Keratinocyte (primary cell): ENCODE measurements around the gene KRTAP10-12. TPM values are rescaled to one million over a fixed set of nuclear protein-coding genes. Genes with fewer than 3 reads are reported as not detected.
"Not testable (repeated sequence)": the region's sequence is repeated elsewhere in the genome, so short reads cannot be mapped to it uniquely, and the experiment has no call there.

Source experiments
- DNase-seq: peaks from one replicate; pipeline ENCODE4 v3.0.0-alpha.2; 2011; ENCODE audit warnings: low read depth, missing footprints, low spot score
- FAIRE-seq: peaks from 2 replicates; lab custom pipeline; 2011; peaks lifted over from hg19 to GRCh38; lab: Jason Lieb, UNC
- H2AFZ ChIP-seq: 2 replicates; pipeline ENCODE4 v1.6.0; 2012; ENCODE audit warnings: low read length, control low read depth, inconsistent platforms; ENCODE audit not compliant: control insufficient read depth
- H3K27ac ChIP-seq: 2 replicates; pipeline ENCODE4 v1.5.1; 2011; ENCODE audit warnings: low read length; ENCODE audit not compliant: control insufficient read depth, insufficient read depth
- H3K27me3 ChIP-seq: 3 replicates; pipeline ENCODE4 v1.6.0; 2011; ENCODE audit warnings: low read length; ENCODE audit not compliant: control insufficient read depth, insufficient read depth; ENCODE audit errors: extremely low read depth
- H3K36me3 ChIP-seq, 2 experiments: 2 replicates in 1 of 2; 3 replicates in 1 of 2; pipeline ENCODE4 v1.5.1; 2011; ENCODE audit warnings: low read length in 2 of 2, mild to moderate bottlenecking in 1 of 2; ENCODE audit not compliant: control insufficient read depth in 2 of 2, insufficient read depth in 2 of 2; ENCODE audit errors: extremely low read depth in 1 of 2
- H3K4me1 ChIP-seq: 3 replicates; pipeline ENCODE4 v1.5.1; 2011; ENCODE audit warnings: low read length; ENCODE audit not compliant: control insufficient read depth, insufficient read depth; ENCODE audit errors: extremely low read depth
- H3K4me2 ChIP-seq: 3 replicates; pipeline ENCODE4 v1.6.0; 2011; ENCODE audit warnings: low read depth, low read length; ENCODE audit not compliant: control insufficient read depth, insufficient read depth; ENCODE audit errors: extremely low read depth
- H3K4me3 ChIP-seq, 3 experiments: fragments of 200-600 bp in 1 of 3; sonication (generic) in 1 of 3; 2 replicates in 2 of 3; 3 replicates in 1 of 3; pipeline ENCODE4 v1.5.1; 2011 to 2016; ENCODE audit warnings: low read length in 3 of 3, mild to moderate bottlenecking in 3 of 3, control low read depth in 2 of 3, inconsistent platforms in 1 of 3, low read depth in 1 of 3, mixed read lengths in 1 of 3, mixed run types in 1 of 3, moderate library complexity in 1 of 3; ENCODE audit not compliant: control insufficient read depth in 2 of 3, insufficient read depth in 2 of 3; ENCODE audit errors: extremely low read depth in 1 of 3
- H3K79me2 ChIP-seq: 2 replicates; pipeline ENCODE4 v1.6.0; 2012; ENCODE audit warnings: low read length; ENCODE audit not compliant: control insufficient read depth, insufficient read depth
- H3K9ac ChIP-seq: 3 replicates; pipeline ENCODE4 v1.6.0; 2011; ENCODE audit warnings: low read length; ENCODE audit not compliant: control insufficient read depth, insufficient read depth; ENCODE audit errors: extremely low read depth
- H3K9me1 ChIP-seq: 3 replicates; pipeline ENCODE4 v1.6.0; 2011; ENCODE audit warnings: low read length; ENCODE audit not compliant: control insufficient read depth, insufficient read depth; ENCODE audit errors: extremely low read depth
- H3K9me3 ChIP-seq: 2 replicates; pipeline ENCODE4 v1.5.1; 2012; ENCODE audit warnings: low read depth, low read length; ENCODE audit not compliant: control insufficient read depth
- H4K20me1 ChIP-seq: 3 replicates; pipeline ENCODE4 v1.6.0; 2011; ENCODE audit warnings: low read length; ENCODE audit not compliant: control insufficient read depth, insufficient read depth; ENCODE audit errors: extremely low read depth
- EZH2 ChIP-seq: IDR thresholded peaks from one replicate; pipeline ENCODE4 v1.6.1; 2012; ENCODE audit warnings: inconsistent platforms, mild to moderate bottlenecking, low read length, moderate library complexity
- dilution Hi-C: fragments of 300-500 bp; cut with MboI; formaldehyde crosslinking; loops from one replicate; pipeline ENCODE4 v1.7.0; 2020; ENCODE audit warnings: low sequenced_read_pairs; ENCODE audit not compliant: extremely low pct_ligation_motif_present
- polyA plus RNA-seq, 5 experiments: library from polyadenylated mRNA; depleted of rRNA in 3 of 5; stranded (reverse) in 3 of 5; stranded (forward) in 1 of 5; unstranded in 1 of 5; fragments of >200 nt; gene quantifications; 1 replicate in 1 of 5; 2 replicates in 3 of 5; 3 replicates in 1 of 5; pipeline versions ENCODE4 v1.2.1 to v1.2.3, GENCODE V29; 2011 to 2012; ENCODE audit warnings: missing spikeins in 2 of 5, low read depth in 1 of 5, low replicate concordance in 1 of 5
- TF ChIP-seq, protein P1 (sequence below), 3 experiments: IDR thresholded peaks in 1 of 3; conservative IDR thresholded peaks in 1 of 3; optimal IDR thresholded peaks in 1 of 3; 2 replicates in 2 of 3; 3 replicates in 1 of 3; pipeline versions ENCODE3 to v1.5.1; 2011; ENCODE audit warnings: low read length in 3 of 3, mild to moderate bottlenecking in 3 of 3, moderate library complexity in 2 of 3, control low read depth in 1 of 3, inconsistent platforms in 1 of 3; ENCODE audit not compliant: insufficient read depth in 2 of 3; ENCODE audit errors: extremely low read depth in 1 of 3

The KRTAP10-12 gene
- polyA plus RNA-seq, 1 donor (not counting 4 experiments of a cell fraction or from before 2014, with no cell fraction given), result not detected

DNA sequence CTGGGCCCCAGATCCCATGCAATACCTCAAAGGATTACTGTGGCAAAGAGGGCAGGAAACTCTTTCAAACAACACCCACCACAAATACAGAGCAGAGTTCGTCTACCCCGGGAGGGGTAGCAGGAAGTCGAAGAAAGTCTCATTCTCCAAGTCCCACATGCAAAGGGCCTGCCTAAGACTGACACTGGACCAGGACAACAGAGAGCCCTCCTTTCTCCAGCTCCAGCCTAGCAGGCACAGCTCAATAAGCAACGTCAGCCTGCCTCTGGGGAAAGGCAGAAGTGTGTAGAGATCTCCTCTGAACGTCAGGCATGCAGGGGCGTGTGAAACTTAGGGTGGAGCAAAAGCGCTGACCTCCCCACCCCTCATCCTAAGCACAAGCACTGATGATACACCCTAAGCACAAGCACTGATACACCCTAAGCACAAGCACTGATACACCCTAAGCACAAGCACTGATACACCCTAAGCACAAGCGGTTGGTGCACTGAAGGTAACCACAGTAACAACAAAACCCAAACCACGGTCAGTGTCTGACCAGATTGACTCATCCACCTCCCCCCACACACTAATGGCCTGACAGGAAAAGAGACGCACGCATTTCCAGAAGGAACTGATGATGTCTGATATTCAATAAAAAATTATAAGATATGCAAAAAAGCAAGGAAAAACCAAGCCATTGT, 37.9 kb upstream of the KRTAP10-12 start:
- H2AFZ ChIP-seq, result no peak overlapping the region
- no peaks in the 10 kb centered on the region for H3K4me1 ChIP-seq
- no peak overlapping the region for H3K4me2 ChIP-seq
- no peaks in the 10 kb centered on the region for H3K9me1 ChIP-seq
- no peaks in the 10 kb centered on the region for H3K27me3 ChIP-seq
- H3K9ac ChIP-seq, result no peak overlapping the region
- H3K4me3 ChIP-seq, result no peak overlapping the region
- dilution Hi-C loops, result no loop called here
- H3K79me2 ChIP-seq, result no peaks in the 10 kb centered on the region
- H3K27ac ChIP-seq, result no peak overlapping the region
- no peaks in the 10 kb centered on the region for H3K36me3 ChIP-seq
- FAIRE-seq (no peak), DNase-seq (no peak)
- no peaks in the 10 kb centered on the region for H4K20me1 ChIP-seq
- H3K9me3 ChIP-seq, result no peaks in the 10 kb centered on the region
- TF ChIP-seq, protein P1, sequence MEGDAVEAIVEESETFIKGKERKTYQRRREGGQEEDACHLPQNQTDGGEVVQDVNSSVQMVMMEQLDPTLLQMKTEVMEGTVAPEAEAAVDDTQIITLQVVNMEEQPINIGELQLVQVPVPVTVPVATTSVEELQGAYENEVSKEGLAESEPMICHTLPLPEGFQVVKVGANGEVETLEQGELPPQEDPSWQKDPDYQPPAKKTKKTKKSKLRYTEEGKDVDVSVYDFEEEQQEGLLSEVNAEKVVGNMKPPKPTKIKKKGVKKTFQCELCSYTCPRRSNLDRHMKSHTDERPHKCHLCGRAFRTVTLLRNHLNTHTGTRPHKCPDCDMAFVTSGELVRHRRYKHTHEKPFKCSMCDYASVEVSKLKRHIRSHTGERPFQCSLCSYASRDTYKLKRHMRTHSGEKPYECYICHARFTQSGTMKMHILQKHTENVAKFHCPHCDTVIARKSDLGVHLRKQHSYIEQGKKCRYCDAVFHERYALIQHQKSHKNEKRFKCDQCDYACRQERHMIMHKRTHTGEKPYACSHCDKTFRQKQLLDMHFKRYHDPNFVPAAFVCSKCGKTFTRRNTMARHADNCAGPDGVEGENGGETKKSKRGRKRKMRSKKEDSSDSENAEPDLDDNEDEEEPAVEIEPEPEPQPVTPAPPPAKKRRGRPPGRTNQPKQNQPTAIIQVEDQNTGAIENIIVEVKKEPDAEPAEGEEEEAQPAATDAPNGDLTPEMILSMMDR (optimal IDR thresholded peaks at IDR 0.05 in 1 of 3, IDR thresholded peaks at IDR 0.05 in 1 of 3, conservative IDR thresholded peaks at IDR 0.05 in 1 of 3; ENCODE audit: extremely low read depth in 1 of 3, insufficient read depth in 2 of 3, low read length in 3 of 3), result no peak
- TF ChIP-seq EZH2, result no peak

DNA sequence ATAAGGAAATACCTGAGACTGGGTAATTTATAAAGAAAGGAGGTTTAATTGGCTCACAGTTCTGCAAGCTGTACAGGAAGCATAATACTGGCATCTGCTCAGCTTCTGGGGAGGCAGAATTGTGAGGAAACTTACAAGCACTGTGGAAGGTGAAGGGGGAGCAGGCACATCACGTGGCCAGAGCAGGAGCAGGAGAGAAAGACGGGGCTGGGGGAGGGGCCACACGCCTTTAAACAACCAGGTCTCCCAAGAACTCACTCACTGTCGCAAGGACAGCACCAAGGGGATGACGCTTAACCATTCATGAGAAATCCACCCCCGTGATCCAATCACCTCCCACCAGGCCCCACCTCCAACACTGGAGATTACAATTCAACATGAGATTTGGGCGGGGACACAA, 35.4 kb upstream of the KRTAP10-12 start:
- H3K9me3 ChIP-seq, DNase-seq, H3K9ac ChIP-seq, H3K27me3 ChIP-seq, H4K20me1 ChIP-seq, FAIRE-seq, H2AFZ ChIP-seq, H3K9me1 ChIP-seq, H3K36me3 ChIP-seq, H3K79me2 ChIP-seq, H3K4me2 ChIP-seq, dilution Hi-C loops, H3K27ac ChIP-seq, H3K4me3 ChIP-seq, H3K4me1 ChIP-seq: not testable (repeated sequence)

DNA sequence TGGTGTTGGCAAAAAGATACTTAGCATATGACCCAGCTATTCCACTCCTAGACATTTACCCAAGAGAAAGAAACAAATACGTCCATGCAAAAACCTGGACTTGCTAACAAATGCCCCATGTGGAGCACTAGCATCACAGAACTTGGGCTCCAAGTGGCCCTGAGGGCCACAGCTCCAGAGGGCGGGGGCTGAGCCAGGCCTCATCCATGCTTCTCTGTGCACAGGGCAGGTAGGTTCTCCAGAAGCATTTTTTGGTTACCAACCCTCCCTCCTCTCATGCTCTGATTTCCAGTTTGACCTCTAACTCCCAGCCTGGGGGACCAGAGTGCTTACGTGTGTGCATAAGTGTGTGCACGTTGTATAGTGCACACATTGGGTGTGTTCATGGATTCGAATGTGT, 32.3 kb upstream of the KRTAP10-12 start:
- TF ChIP-seq, protein P1 (optimal IDR thresholded peaks at IDR 0.05 in 1 of 3, IDR thresholded peaks at IDR 0.05 in 1 of 3, conservative IDR thresholded peaks at IDR 0.05 in 1 of 3; ENCODE audit: extremely low read depth in 1 of 3, insufficient read depth in 2 of 3, low read length in 3 of 3), result no peak
- TF ChIP-seq EZH2, result no peak
- H3K4me2 ChIP-seq, result no peak overlapping the region
- dilution Hi-C loops, result no loop called here
- no peak for DNase-seq
- no peak for FAIRE-seq
- no peaks in the 10 kb centered on the region for H3K36me3 ChIP-seq
- H3K4me3 ChIP-seq, result no peak overlapping the region
- H3K27me3 ChIP-seq, result peaks cover 6% of the 10 kb centered on the region
- no peaks in the 10 kb centered on the region for H3K9me3 ChIP-seq
- H3K9me1 ChIP-seq, result no peaks in the 10 kb centered on the region
- no peak overlapping the region for H3K27ac ChIP-seq
- no peaks in the 10 kb centered on the region for H3K4me1 ChIP-seq
- H3K79me2 ChIP-seq, result no peaks in the 10 kb centered on the region
- no peak overlapping the region for H3K9ac ChIP-seq
- no peak overlapping the region for H2AFZ ChIP-seq
- no peaks in the 10 kb centered on the region for H4K20me1 ChIP-seq
